IMR-90 (cell line): Measurements from ENCODE around the gene CHMP6. TPM values are rescaled to one million over a fixed set of nuclear protein-coding genes. Genes with fewer than 3 reads are reported as not detected.

Source experiments
- ATAC-seq: fragments of 200-7000 bp; cut with Tn5 transposase; 2 replicates; pipeline ENCODE4 v1.9.1; 2020; ENCODE audit warnings: low read depth, mild to moderate bottlenecking, moderate library complexity
- BruUV-seq: library from RNA; stranded (reverse); fragments of 400-500 nt; replicated peaks from 2 replicates; lab custom pipeline; 2021; lab: Mats Ljungman, UMichigan
- CTCF ChIA-PET: fragments of 300-600 bp; formaldehyde crosslinking; extraction: SDS; loops from one replicate; lab custom pipeline; 2021; ENCODE audit warnings: antibody characterized with exemption; lab: Yijun Ruan, JAX
- POLR2A ChIA-PET: fragments of 300-600 bp; sonication (Branson Sonifier 250); formaldehyde crosslinking; loops from one replicate; lab custom pipeline; 2022; ENCODE audit warnings: antibody characterized with exemption; ENCODE audit not compliant: unreplicated experiment; lab: Charles Lee
- DNase-seq: peaks from one replicate; pipeline ENCODE4 v3.0.0; 2013
- H2AFZ ChIP-seq: replicated peaks from 2 replicates; pipeline ENCODE3; 2013; ENCODE audit warnings: low read length, mild to moderate bottlenecking; ENCODE audit not compliant: poor library complexity
- H2AK5ac ChIP-seq: 2 replicates; pipeline ENCODE4 v1.6.1; 2013; ENCODE audit warnings: low read depth, low read length, inconsistent platforms
- H2AK9ac ChIP-seq: replicated peaks from 2 replicates; pipeline ENCODE3; 2013; ENCODE audit warnings: mild to moderate bottlenecking, low read depth, low read length, moderate library complexity; ENCODE audit not compliant: poor library complexity
- H2BK120ac ChIP-seq: 2 replicates; pipeline ENCODE4 v1.6.1; 2013; ENCODE audit warnings: low read depth, low read length, inconsistent platforms
- H2BK15ac ChIP-seq: 3 replicates; pipeline ENCODE4 v1.6.1; 2013; ENCODE audit warnings: low read depth, low read length, inconsistent platforms
- H2BK20ac ChIP-seq: 2 replicates; pipeline ENCODE4 v1.6.1; 2013; ENCODE audit warnings: low read depth, mild to moderate bottlenecking, inconsistent platforms, low read length, moderate library complexity
- H2BK5ac ChIP-seq: 2 replicates; pipeline ENCODE4 v1.6.1; 2013; ENCODE audit warnings: mild to moderate bottlenecking, low read depth, low read length, inconsistent platforms; ENCODE audit not compliant: poor library complexity, severe bottlenecking
- H3K14ac ChIP-seq: replicated peaks from 2 replicates; pipeline ENCODE4 v1.6.1; 2013; ENCODE audit warnings: low read depth, low read length, inconsistent platforms
- H3K18ac ChIP-seq: 2 replicates; pipeline ENCODE4 v1.6.1; 2013; ENCODE audit warnings: low read depth, low read length, control low read depth
- H3K23ac ChIP-seq: 2 replicates; pipeline ENCODE4 v1.6.1; 2013; ENCODE audit warnings: low read depth, low read length, inconsistent platforms
- H3K27ac ChIP-seq: 2 replicates; pipeline ENCODE4 v1.5.1; 2013; ENCODE audit warnings: mild to moderate bottlenecking, control low read depth, low read length; ENCODE audit not compliant: insufficient read depth
- H3K27me3 ChIP-seq: 2 replicates; pipeline ENCODE4 v1.6.1; 2013; ENCODE audit warnings: low read length; ENCODE audit not compliant: control insufficient read depth, insufficient read depth
- H3K36me3 ChIP-seq: 2 replicates; pipeline ENCODE4 v1.6.1; 2013; ENCODE audit warnings: low read length, mixed read lengths; ENCODE audit not compliant: control insufficient read depth, insufficient read depth
- H3K4ac ChIP-seq: 2 replicates; pipeline ENCODE4 v1.6.1; 2013; ENCODE audit warnings: low read depth, low read length, inconsistent platforms
- H3K4me1 ChIP-seq: 2 replicates; pipeline ENCODE4 v1.6.1; 2013; ENCODE audit warnings: low read length, mixed read lengths; ENCODE audit not compliant: control insufficient read depth, insufficient read depth
- H3K4me2 ChIP-seq: 2 replicates; pipeline ENCODE4 v1.6.1; 2013; ENCODE audit warnings: low read depth, mild to moderate bottlenecking, control low read depth, low read length, moderate library complexity
- H3K4me3 ChIP-seq: 2 replicates; pipeline ENCODE4 v1.5.1; 2013; ENCODE audit warnings: low read depth, mild to moderate bottlenecking, control low read depth, low read length, moderate library complexity; ENCODE audit not compliant: insufficient read depth
- H3K56ac ChIP-seq: 2 replicates; pipeline ENCODE4 v1.6.1; 2013; ENCODE audit warnings: low read length, inconsistent platforms; ENCODE audit not compliant: insufficient read depth; ENCODE audit errors: extremely low read depth
- H3K79me1 ChIP-seq, 2 experiments: 2 replicates each; pipeline ENCODE4 v1.6.1; 2013; ENCODE audit warnings: low read length in 2 of 2, inconsistent platforms in 1 of 2, low read depth in 1 of 2
- H3K9ac ChIP-seq: 2 replicates; pipeline ENCODE4 v1.6.1; 2013; ENCODE audit warnings: low read depth, low read length, control low read depth
- H3K9me1 ChIP-seq: 2 replicates; pipeline ENCODE4 v1.6.1; 2013; ENCODE audit warnings: low read length, inconsistent platforms; ENCODE audit not compliant: insufficient read depth
- H3K9me3 ChIP-seq: 2 replicates; pipeline ENCODE4 v1.6.1; 2013; ENCODE audit warnings: low read length; ENCODE audit not compliant: control insufficient read depth, insufficient read depth
- H4K20me1 ChIP-seq: 2 replicates; pipeline ENCODE4 v1.6.1; 2013; ENCODE audit warnings: low read length, inconsistent platforms; ENCODE audit not compliant: insufficient read depth
- H4K5ac ChIP-seq: 2 replicates; pipeline ENCODE4 v1.6.1; 2013; ENCODE audit warnings: mild to moderate bottlenecking, low read depth, low read length, control low read depth
- H4K8ac ChIP-seq, 2 experiments: 2 replicates each; pipeline ENCODE4 v1.6.1; 2013; ENCODE audit warnings: low read depth in 2 of 2, low read length in 2 of 2, control low read depth in 1 of 2, inconsistent platforms in 1 of 2
- H4K91ac ChIP-seq: 2 replicates; pipeline ENCODE4 v1.6.1; 2013; ENCODE audit warnings: low read depth, low read length, inconsistent platforms; ENCODE audit not compliant: insufficient read depth
- NFE2L2 ChIP-seq: fragments of 150-350 bp; IDR thresholded peaks from 2 replicates; pipeline ENCODE4 v1.6.1; 2016; ENCODE audit warnings: low read depth, mild to moderate bottlenecking, low read length
- RCOR1 ChIP-seq: IDR thresholded peaks from 2 replicates; pipeline ENCODE4 v1.6.1; 2012; ENCODE audit warnings: mild to moderate bottlenecking, low read length, improper control_type of control experiment; ENCODE audit not compliant: insufficient replicate concordance
- WGBS, 2 experiments: methylation state at CpG; one replicate each; pipeline versions ENCODE4 v1.1.5 to v1.1.7; 2013; ENCODE audit warnings: missing lambda C conversion rate in 2 of 2; ENCODE audit not compliant: insufficient read length in 1 of 2; ENCODE audit errors: extremely low coverage in 2 of 2; 5-methylcytosine and 5-hydroxymethylcytosine counted together
- dilution Hi-C: fragments of 300-500 bp; cut with HindIII; formaldehyde crosslinking; loops from one replicate; pipeline ENCODE4 v1.14.3; 2018; ENCODE audit warnings: low sequenced_read_pairs; ENCODE audit not compliant: unreplicated experiment
- in situ Hi-C: fragments of 300-500 bp; cut with MboI; formaldehyde crosslinking; loops from 3 replicates; pipeline ENCODE4 v1.14.3; 2019; ENCODE audit warnings: low sequenced_read_pairs, inconsistent platforms, mixed read lengths
- intact Hi-C: fragments of 100-400 bp; cut with micrococcal nuclease; formaldehyde crosslinking; loops from 2 replicates; pipeline ENCODE4 v1.10.0; 2022
- polyA plus RNA-seq, 3 experiments: library from polyadenylated mRNA; depleted of rRNA; stranded (reverse); fragments of >200 nt; gene quantifications; 2 replicates each; pipeline ENCODE4 v1.2.3, GENCODE V29; 2012; ENCODE audit warnings: low replicate concordance in 1 of 3
- total RNA-seq: library from RNA; depleted of rRNA; stranded (reverse); fragments of >200 nt; gene quantifications from 2 replicates; pipeline ENCODE4 v1.2.3, GENCODE V29; 2012

Gene CHMP6
- total and polyA plus RNA-seq, 2 of the 4 experiments (the other 2 are of a cell fraction), result 5.0 to 40.3 TPM

GRCh38 chr17:81000334-81000630 is 8.6 kb downstream of the CHMP6 start:
- Histone ChIP-seq H3K9ac (no peak overlapping the region), H3K79me1 (0 out of 4 replicates have a peak, but pooled peaks cover 0 to 2% of the 10 kb centered on the region in 2 experiments), H3K9me3 (no peaks in the 10 kb centered on the region), H2BK120ac (no peak overlapping the region), H3K4me1 (peaks cover 9% of the 10 kb centered on the region), H3K36me3 (peaks cover 44% of the 10 kb centered on the region), H3K4ac (no peak overlapping the region), H3K27me3 (peaks cover 15% of the 10 kb centered on the region), H3K27ac (no peak overlapping the region), H3K23ac (no peak overlapping the region), H3K56ac (no peak overlapping the region), H3K14ac (no peak overlapping the region), H4K5ac (no peak overlapping the region), H2AK9ac (no peak overlapping the region), H3K4me2 (no peak overlapping the region), H4K8ac (no peak overlapping the region), H3K9me1 (no peaks in the 10 kb centered on the region), H2AK5ac (no peak overlapping the region), H2AFZ (no peak overlapping the region), H3K4me3 (no peak overlapping the region), H2BK15ac (no peak overlapping the region), H4K20me1 (peaks cover 7% of the 10 kb centered on the region; the same call in 1 of the 2 replicates), H2BK5ac (no peak overlapping the region), H4K91ac (no peak overlapping the region), H3K18ac (no peak overlapping the region), H2BK20ac (no peak overlapping the region)
- no peak for TF ChIP-seq NFE2L2
- no peak for TF ChIP-seq RCOR1
- in situ Hi-C loops (no loop called here), dilution Hi-C loops (no loop called here), intact Hi-C loops (no loop called here)
- ATAC-seq (no peak), DNase-seq (no peak)
- no TSS peak for BruUV-seq
- WGBS, 2 experiments, result 95% methylated on average over 4 of the region's 8 CpGs; no CpG with 5 or more reads in 1 of the 2 experiments
- ChIA-PET CTCF (no interaction called here), POLR2A (no interaction called here)
